ENCODE measurements around the gene TMEM125.

GRCh38 chr1:43305461-43305860 is 35.7 kb downstream of the TMEM125 start:
- TF ChIP-seq CTCF (IDR thresholded peaks at IDR 0.05; ENCODE audit: poor library complexity) (no peak), EZH2 (IDR thresholded peaks at IDR 0.05; ENCODE audit: borderline replicate concordance) (no peak)

Data from hepatocyte (in vitro differentiated cells).